Stomach (tissue), 9 donors: ENCODE results near the gene CHRNE. TPM values are rescaled to one million over a fixed set of nuclear protein-coding genes. Genes with fewer than 3 reads are reported as not detected.
"Not testable (repeated sequence)": the region's sequence is repeated elsewhere in the genome, so short reads cannot be mapped to it uniquely, and the experiment has no call there.

ENCODE experiments used
- DNase-seq, 2 donors: peaks; one replicate each; pipeline versions ENCODE4 v3.0.0 to v3.0.0-alpha.2; 2013 to 2019
- H3K27ac ChIP-seq, 5 donors: fragments of 200-600 bp in 4 of 5; sonication (generic) in 4 of 5; one replicate each; pipeline ENCODE4 v1.5.1; 2013 to 2019; ENCODE audit warnings: mild to moderate bottlenecking in 1 of 5, moderate library complexity in 1 of 5
- H3K27me3 ChIP-seq, 3 donors: fragments of 200-600 bp; sonication (generic); one replicate each; pipeline ENCODE4 v1.5.1; 2017 to 2019; ENCODE audit warnings: mixed run types in 1 of 3
- H3K36me3 ChIP-seq, 4 donors: fragments of 200-600 bp; sonication (generic); 1 replicate in 3 of 4; 2 replicates in 1 of 4; pipeline ENCODE4 v1.5.1; 2016 to 2019
- H3K4me1 ChIP-seq, 4 donors: fragments of 200-600 bp; sonication (generic); one replicate each; pipeline ENCODE4 v1.5.1; 2016 to 2019
- H3K4me3 ChIP-seq, 4 donors: fragments of 200-600 bp; sonication (generic) in 3 of 4; one replicate each; pipeline ENCODE4 v1.5.1; 2016 to 2019; ENCODE audit warnings: mild to moderate bottlenecking in 1 of 4
- H3K9me3 ChIP-seq, 4 donors: fragments of 200-600 bp; sonication (generic); one replicate each; pipeline ENCODE4 v1.5.1; 2016 to 2019
- CTCF ChIP-seq, 7 experiments: fragments of 450-650 bp in 4 of 7; fragments of 200-600 bp in 3 of 7; sonication (generic) in 3 of 7; IDR thresholded peaks; one replicate each; pipeline ENCODE4 v1.5.1; 2016 to 2019; ENCODE audit warnings: antibody characterized with exemption in 7 of 7, control low read depth in 2 of 7, mild to moderate bottlenecking in 1 of 7
- EP300 ChIP-seq: sonication (generic); formaldehyde crosslinking; IDR thresholded peaks from one replicate; pipeline ENCODE4 v1.6.1; 2017; ENCODE audit warnings: antibody characterized with exemption
- POLR2A ChIP-seq, 4 donors: fragments of 450-650 bp; IDR thresholded peaks; one replicate each; pipeline ENCODE4 v1.6.1; 2016; ENCODE audit warnings: antibody characterized with exemption in 4 of 4, control low read depth in 2 of 4, mild to moderate bottlenecking in 1 of 4, moderate library complexity in 1 of 4
- POLR2AphosphoS5 ChIP-seq, 3 donors: sonication (generic); formaldehyde crosslinking; IDR thresholded peaks; one replicate each; pipeline ENCODE4 v1.6.1; 2016; ENCODE audit warnings: antibody characterized with exemption in 3 of 3
- WGBS, 5 donors: extraction: QIAGEN DNeasy Blood & Tissue Kit in 3 of 5; methylation state at CpG; one replicate each; pipeline versions ENCODE4 v1.1.5 to v1.1.7; 2013 to 2018; 5-methylcytosine and 5-hydroxymethylcytosine counted together
- intact Hi-C: fragments of 100-400 bp; cut with DNase I; formaldehyde crosslinking; loops from one replicate; pipeline ENCODE4 v1.15.1; 2023; ENCODE audit warnings: low total_unique reads
- polyA plus RNA-seq, 3 donors: library from polyadenylated mRNA; stranded (reverse); fragments of 200-250 nt; gene quantifications; one replicate each; pipeline ENCODE4 v1.2.3, GENCODE V29; 2013
- total RNA-seq, 5 donors: library from RNA; depleted of rRNA; stranded (reverse); fragments of >200 nt; gene quantifications; one replicate each; pipeline versions ENCODE4 v1.1.0 to v1.2.3, GENCODE V29; 2014 to 2016
- donor health status: healthy with polysubstance abuse.
- donor health status: Bipolar disorder and iron deficiency.
- donor health status: healthy.

CHRNE gene
- total and polyA plus RNA-seq, 8 donors, result 0.43 to 2.0 (median 0.93) TPM; not detected in 3

- Histone ChIP-seq H3K4me1 (peaks cover 9 to 18% (median 15%) of the 10 kb centered on the region in 4 donors), H3K4me3 (no peak overlapping the region), H3K27ac (peak overlapping the region in 2 of 5 donors; percentile 23 to 43), H3K36me3 (no peaks in the 10 kb centered on the region), H3K9me3 (no peaks in the 10 kb centered on the region), H3K27me3 (peaks cover 0 to 8% (median 0%) of the 10 kb centered on the region in 3 donors)
- no peak for TF ChIP-seq POLR2A (IDR thresholded peaks at IDR 0.05)
- TF ChIP-seq CTCF (IDR thresholded peaks at IDR 0.05), result no peak
- no peak for TF ChIP-seq POLR2AphosphoS5 (IDR thresholded peaks at IDR 0.05)
- no peak for DNase-seq
- intact Hi-C loops, result loop anchor here (10.0 kb wide), 1 partner anchor 66 kb away; no protein-coding TSS in a partner anchor
- 32 to 54% (median 49%) methylated on average over 10 of the region's 10 CpGs for WGBS, 5 donors
These were observed 5.4 kb upstream of the CHRNE start for GRCh38 chr17:4908301-4908700.

- intact Hi-C loops, result loop anchor here (10.0 kb wide), 1 partner anchor 68 kb away; no protein-coding TSS in a partner anchor
- not testable (repeated sequence) for H3K9me3 ChIP-seq, H3K27ac ChIP-seq, DNase-seq, H3K4me3 ChIP-seq, H3K36me3 ChIP-seq
- H3K4me1 ChIP-seq, result peaks cover 9 to 34% (median 25%) of the 10 kb centered on the region in 4 donors
- peaks cover 0 to 10% (median 0%) of the 10 kb centered on the region in 3 donors for H3K27me3 ChIP-seq
These were observed 3.7 kb upstream of the CHRNE start for GRCh38 chr17:4906642-4907041.

GRCh38 chr17:4902540-4902939 is 358 bp downstream of the CHRNE start:
- TF ChIP-seq POLR2AphosphoS5 (IDR thresholded peaks at IDR 0.05), result no peak
- H3K36me3 ChIP-seq, result peaks cover 0 to 2% (median under 1%) of the 10 kb centered on the region in 4 donors
- peaks cover 20 to 54% (median 44%) of the 10 kb centered on the region in 4 donors for H3K4me1 ChIP-seq
- no peak overlapping the region for H3K4me3 ChIP-seq
- intact Hi-C loops, result loop anchor here (10.0 kb wide), 1 partner anchor 72 kb away; no protein-coding TSS in a partner anchor
- DNase-seq, result no peak
- H3K27me3 ChIP-seq, result peaks cover 0 to 44% (median 0%) of the 10 kb centered on the region in 3 donors
- WGBS, 5 donors, result 48 to 69% (median 61%) methylated on average over 7 to 8 of the region's 8 CpGs
- no peaks in the 10 kb centered on the region for H3K9me3 ChIP-seq
- peak overlapping the region in 3 of 5 donors; percentile 8 to 71 (median 30) for H3K27ac ChIP-seq

GRCh38 chr17:4901648-4902344 is 1.1 kb downstream of the CHRNE start:
- 38 to 56% (median 44%) methylated on average over 30 to 48 of the region's 48 CpGs for WGBS, 5 donors
- H3K4me3 ChIP-seq, result no peak overlapping the region
- peaks cover 20 to 54% (median 44%) of the 10 kb centered on the region in 4 donors for H3K4me1 ChIP-seq
- intact Hi-C loops, result loop anchor here (10.0 kb wide), 1 partner anchor 73 kb away; no protein-coding TSS in a partner anchor
- TF ChIP-seq EP300 (no peak), CTCF (IDR thresholded peaks at IDR 0.05) (no peak), POLR2AphosphoS5 (IDR thresholded peaks at IDR 0.05) (no peak), POLR2A (IDR thresholded peaks at IDR 0.05) (no peak)
- peaks cover 3 to 9% (median 8%) of the 10 kb centered on the region in 4 donors for H3K36me3 ChIP-seq
- H3K27me3 ChIP-seq, result peaks cover 0 to 44% (median 0%) of the 10 kb centered on the region in 3 donors
- peak in 1 of 2 donors; percentile 65 for DNase-seq
- H3K9me3 ChIP-seq, result no peaks in the 10 kb centered on the region
- peak overlapping the region in 4 of 5 donors; percentile 24 to 71 (median 46) for H3K27ac ChIP-seq

GRCh38 chr17:4901108-4901647 is 1.7 kb downstream of the CHRNE start:
- no peak for DNase-seq
- intact Hi-C loops, result loop anchor here (10.0 kb wide), 1 partner anchor 74 kb away; no protein-coding TSS in a partner anchor
- peak overlapping the region; percentile 49 to 55 (median 52) for H3K4me3 ChIP-seq

More at GRCh38 chr17:4901108-4901647, 1.7 kb downstream of the CHRNE start:
- Histone ChIP-seq H3K36me3 (peaks cover 9 to 16% (median 14%) of the 10 kb centered on the region in 4 donors), H3K27ac (peak overlapping the region in 4 of 5 donors; percentile 24 to 71 (median 46)), H3K27me3 (peaks cover 0 to 44% (median 0%) of the 10 kb centered on the region in 3 donors), H3K9me3 (no peaks in the 10 kb centered on the region), H3K4me1 (peaks cover 20 to 54% (median 44%) of the 10 kb centered on the region in 4 donors)
- 52 to 66% (median 62%) methylated on average over 22 to 37 of the region's 37 CpGs for WGBS, 5 donors
- no peak for TF ChIP-seq POLR2AphosphoS5 (IDR thresholded peaks at IDR 0.05)
- TF ChIP-seq CTCF (IDR thresholded peaks at IDR 0.05), result no peak
- TF ChIP-seq EP300, result no peak
- TF ChIP-seq POLR2A (IDR thresholded peaks at IDR 0.05), result no peak
